ENCODE data around the gene DYDC1.

The DYDC1 gene

DNA sequence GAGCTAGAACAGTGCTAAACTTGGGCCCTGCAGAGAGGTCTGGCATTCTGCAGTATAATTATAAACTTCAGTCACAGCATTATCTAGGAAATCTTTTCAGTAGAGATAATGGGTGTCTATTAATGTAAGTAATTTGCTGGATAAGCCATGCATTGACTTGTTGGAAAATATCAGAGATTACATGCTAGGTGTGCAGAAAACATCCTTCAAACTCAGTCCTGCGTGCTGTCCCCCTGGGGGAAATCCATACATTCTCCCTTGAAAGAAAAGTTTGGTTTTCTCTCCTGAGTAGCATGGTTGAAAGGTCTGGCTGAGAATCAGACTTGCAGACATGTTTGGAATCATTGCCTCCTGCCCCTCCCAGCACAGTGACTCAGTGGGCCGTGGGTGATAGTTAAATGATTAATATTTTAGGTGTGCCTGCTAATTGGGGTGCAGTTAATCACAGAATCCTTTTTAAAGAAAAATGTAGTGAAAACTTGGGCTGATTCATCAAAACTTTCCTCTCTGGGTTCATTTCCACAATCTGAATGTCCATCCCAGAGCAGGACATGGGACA lies 37.9 kb upstream of the DYDC1 start:
- no peak for TF ChIP-seq EZH2phosphoT487 (conservative IDR thresholded peaks at IDR 0.05; ENCODE audit: low read length)
- TF ChIP-seq, protein P1, sequence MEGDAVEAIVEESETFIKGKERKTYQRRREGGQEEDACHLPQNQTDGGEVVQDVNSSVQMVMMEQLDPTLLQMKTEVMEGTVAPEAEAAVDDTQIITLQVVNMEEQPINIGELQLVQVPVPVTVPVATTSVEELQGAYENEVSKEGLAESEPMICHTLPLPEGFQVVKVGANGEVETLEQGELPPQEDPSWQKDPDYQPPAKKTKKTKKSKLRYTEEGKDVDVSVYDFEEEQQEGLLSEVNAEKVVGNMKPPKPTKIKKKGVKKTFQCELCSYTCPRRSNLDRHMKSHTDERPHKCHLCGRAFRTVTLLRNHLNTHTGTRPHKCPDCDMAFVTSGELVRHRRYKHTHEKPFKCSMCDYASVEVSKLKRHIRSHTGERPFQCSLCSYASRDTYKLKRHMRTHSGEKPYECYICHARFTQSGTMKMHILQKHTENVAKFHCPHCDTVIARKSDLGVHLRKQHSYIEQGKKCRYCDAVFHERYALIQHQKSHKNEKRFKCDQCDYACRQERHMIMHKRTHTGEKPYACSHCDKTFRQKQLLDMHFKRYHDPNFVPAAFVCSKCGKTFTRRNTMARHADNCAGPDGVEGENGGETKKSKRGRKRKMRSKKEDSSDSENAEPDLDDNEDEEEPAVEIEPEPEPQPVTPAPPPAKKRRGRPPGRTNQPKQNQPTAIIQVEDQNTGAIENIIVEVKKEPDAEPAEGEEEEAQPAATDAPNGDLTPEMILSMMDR (IDR thresholded peaks at IDR 0.05; ENCODE audit: insufficient read depth, low read length, poor library complexity, severe bottlenecking) = no peak
- Histone ChIP-seq H3K4me2 (ENCODE audit: low read depth, low read length, poor library complexity, severe bottlenecking) (no peak overlapping the region), H3K4me3 (ENCODE audit: insufficient read depth, low read length, poor library complexity, severe bottlenecking) (no peak overlapping the region), H2AFZ (ENCODE audit: low read depth, low read length, severe bottlenecking) (no peak overlapping the region), H3F3A (ENCODE audit: insufficient read depth) (no peaks in the 10 kb centered on the region), H3K9ac (ENCODE audit: low read length) (no peak overlapping the region), H4K20me1 (ENCODE audit: low read depth, low read length) (no peaks in the 10 kb centered on the region), H3K36me3 (ENCODE audit: low read length) (no peaks in the 10 kb centered on the region), H3K27ac (ENCODE audit: low read depth, low read length) (no peak overlapping the region), H3K79me2 (ENCODE audit: insufficient read depth, low read length) (no peaks in the 10 kb centered on the region), H3K9me3 (ENCODE audit: insufficient read depth, low read length) (no peaks in the 10 kb centered on the region), H3K27me3 (ENCODE audit: low read length) (no peaks in the 10 kb centered on the region), H3K9me2 (replicated peaks; ENCODE audit: insufficient read depth, low read length) (no peaks in the 10 kb centered on the region)

DNA sequence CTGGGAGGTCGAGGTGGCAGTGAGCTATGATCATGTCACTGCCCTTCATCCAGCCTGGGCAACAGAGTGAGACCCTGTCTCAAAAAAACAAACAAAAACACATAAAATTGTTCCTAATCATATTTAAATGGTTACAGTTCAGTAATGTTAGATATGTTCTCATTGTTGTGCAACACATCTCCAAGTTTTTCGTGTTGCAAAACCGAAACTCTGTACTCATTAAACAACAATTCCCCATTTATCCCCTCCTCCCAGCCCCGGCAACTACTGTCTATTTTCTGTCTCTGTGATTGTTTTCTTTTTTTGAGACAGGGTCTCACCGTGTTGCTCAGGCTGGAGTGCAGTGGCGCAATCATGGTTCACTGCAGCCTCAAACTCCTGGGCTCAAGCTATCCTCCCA lies 35.7 kb upstream of the DYDC1 start:
- Histone ChIP-seq H3K4me2 (ENCODE audit: low read depth, low read length, poor library complexity, severe bottlenecking) (no peak overlapping the region), H3K36me3 (ENCODE audit: low read length) (no peaks in the 10 kb centered on the region), H3F3A (ENCODE audit: insufficient read depth) (no peaks in the 10 kb centered on the region), H3K4me3 (ENCODE audit: insufficient read depth, low read length, poor library complexity, severe bottlenecking) (no peak overlapping the region), H3K9me3 (ENCODE audit: insufficient read depth, low read length) (no peaks in the 10 kb centered on the region), H3K79me2 (ENCODE audit: insufficient read depth, low read length) (no peaks in the 10 kb centered on the region), H4K20me1 (ENCODE audit: low read depth, low read length) (no peaks in the 10 kb centered on the region), H3K27me3 (ENCODE audit: low read length) (no peaks in the 10 kb centered on the region), H3K9ac (ENCODE audit: low read length) (no peak overlapping the region), H3K9me2 (replicated peaks; ENCODE audit: insufficient read depth, low read length) (no peaks in the 10 kb centered on the region), H2AFZ (ENCODE audit: low read depth, low read length, severe bottlenecking) (no peak overlapping the region), H3K27ac (ENCODE audit: low read depth, low read length) (no peak overlapping the region)
- TF ChIP-seq, protein P1 (IDR thresholded peaks at IDR 0.05; ENCODE audit: insufficient read depth, low read length, poor library complexity, severe bottlenecking) = no peak
- no peak for TF ChIP-seq EZH2phosphoT487 (conservative IDR thresholded peaks at IDR 0.05; ENCODE audit: low read length)

DNA sequence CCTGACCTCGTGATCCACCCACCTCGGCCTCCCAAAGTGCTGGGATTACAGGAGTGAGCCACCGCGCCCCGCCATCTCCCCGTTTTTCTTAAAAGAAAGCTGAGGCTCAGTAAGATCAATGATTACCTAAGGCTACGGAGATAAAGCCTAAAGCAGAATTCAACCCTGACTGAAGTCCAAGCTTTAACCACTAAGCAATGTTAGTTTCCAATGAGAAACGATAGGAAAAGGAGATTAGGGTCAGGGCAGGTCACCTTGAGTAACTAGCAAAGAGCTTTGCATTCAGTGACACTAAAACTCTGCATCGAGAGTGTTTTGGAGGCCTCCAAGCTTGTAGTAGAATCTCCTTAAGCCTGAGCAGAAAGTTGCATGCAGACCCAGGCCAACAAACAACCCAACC lies 34.2 kb upstream of the DYDC1 start:
- Histone ChIP-seq H2AFZ (ENCODE audit: low read depth, low read length, severe bottlenecking) (no peak overlapping the region), H3K79me2 (ENCODE audit: insufficient read depth, low read length) (no peaks in the 10 kb centered on the region), H4K20me1 (ENCODE audit: low read depth, low read length) (no peaks in the 10 kb centered on the region), H3K9me2 (replicated peaks; ENCODE audit: insufficient read depth, low read length) (no peaks in the 10 kb centered on the region), H3K4me3 (ENCODE audit: insufficient read depth, low read length, poor library complexity, severe bottlenecking) (no peak overlapping the region), H3K27me3 (ENCODE audit: low read length) (no peaks in the 10 kb centered on the region), H3K9ac (ENCODE audit: low read length) (no peak overlapping the region), H3K9me3 (ENCODE audit: insufficient read depth, low read length) (no peaks in the 10 kb centered on the region), H3K36me3 (ENCODE audit: low read length) (no peaks in the 10 kb centered on the region), H3K27ac (ENCODE audit: low read depth, low read length) (no peak overlapping the region), H3K4me2 (ENCODE audit: low read depth, low read length, poor library complexity, severe bottlenecking) (no peak overlapping the region), H3F3A (ENCODE audit: insufficient read depth) (no peaks in the 10 kb centered on the region)
- TF ChIP-seq, protein P1 (IDR thresholded peaks at IDR 0.05; ENCODE audit: insufficient read depth, low read length, poor library complexity, severe bottlenecking) = no peak
- no peak for TF ChIP-seq EZH2phosphoT487 (conservative IDR thresholded peaks at IDR 0.05; ENCODE audit: low read length)
